Ovary (tissue), 3 donors: ENCODE results near the gene AQP2.

Source experiments
- CTCF ChIP-seq, 3 donors: fragments of 450-650 bp in 2 of 3; fragments of 200-600 bp in 1 of 3; IDR thresholded peaks; one replicate each; pipeline versions ENCODE4 v1.5.1 to v1.8.0; 2016 to 2022; ENCODE audit warnings: antibody characterized with exemption in 3 of 3, mild to moderate bottlenecking in 1 of 3
- POLR2A ChIP-seq: fragments of 450-650 bp; IDR thresholded peaks from one replicate; pipeline ENCODE4 v1.6.1; 2017; ENCODE audit warnings: antibody characterized with exemption, mild to moderate bottlenecking, moderate library complexity
- donor health status: DM: no; HTN: no; CAD: no.

GRCh38 chr12:49970658-49971057 lies 20.1 kb downstream of the AQP2 start:
- TF ChIP-seq CTCF (IDR thresholded peaks at IDR 0.05) (no peak), POLR2A (no peak)
